H1 (cell line): ENCODE data around the gene POPDC2.

Experiments
- CTCF ChIP-seq, 3 experiments: IDR thresholded peaks; 1 replicate in 2 of 3; 2 replicates in 1 of 3; pipeline versions ENCODE4 v1.5.1 to v1.6.1; 2011; ENCODE audit warnings: low read length in 3 of 3, mild to moderate bottlenecking in 3 of 3, inconsistent platforms in 2 of 3, low read depth in 1 of 3, moderate library complexity in 1 of 3; ENCODE audit not compliant: insufficient read depth in 1 of 3; ENCODE audit errors: control extremely low read depth in 1 of 3
- EZH2 ChIP-seq: fragments of 200-600 bp; sonication (generic); IDR thresholded peaks from 2 replicates; pipeline ENCODE4 v1.7.1; 2012; ENCODE audit warnings: low read depth, mild to moderate bottlenecking, moderate library complexity, low read length, inconsistent platforms; ENCODE audit not compliant: severe bottlenecking
- GTF2F1 ChIP-seq: IDR thresholded peaks from 2 replicates; pipeline ENCODE4 v1.6.1; 2012; ENCODE audit warnings: low read depth, low read length, improper control_type of control experiment, borderline replicate concordance
- HDAC2 ChIP-seq, 2 experiments: fragments of 300-600 bp in 1 of 2; sonication (generic) in 1 of 2; IDR thresholded peaks; 2 replicates each; pipeline ENCODE4 v1.6.1; 2011 to 2012; ENCODE audit warnings: low read depth in 2 of 2, low read length in 2 of 2, mild to moderate bottlenecking in 2 of 2, moderate library complexity in 2 of 2, borderline replicate concordance in 1 of 2, inconsistent platforms in 1 of 2
- JUN ChIP-seq: IDR thresholded peaks from 2 replicates; pipeline ENCODE4 v1.6.1; 2011; ENCODE audit warnings: low read depth, mild to moderate bottlenecking, improper control_type of control experiment, low read length
- KDM1A ChIP-seq: fragments of 200-600, 300-600 bp; sonication (generic); IDR thresholded peaks from 2 replicates; pipeline ENCODE4 v1.7.1; 2016; ENCODE audit warnings: mild to moderate bottlenecking, low read length, borderline replicate concordance
- MAX ChIP-seq: IDR thresholded peaks from 2 replicates; pipeline ENCODE4 v1.6.1; 2012; ENCODE audit warnings: inconsistent platforms
- NRF1 ChIP-seq: IDR thresholded peaks from 2 replicates; pipeline ENCODE4 v1.6.1; 2011; ENCODE audit warnings: mild to moderate bottlenecking, low read depth, low read length, improper control_type of control experiment
- POLR2A ChIP-seq, 2 experiments: IDR thresholded peaks; 1 replicate in 1 of 2; 2 replicates in 1 of 2; pipeline ENCODE4 v1.6.1; 2011; ENCODE audit warnings: low read depth in 2 of 2, low read length in 2 of 2, mild to moderate bottlenecking in 2 of 2; ENCODE audit errors: control extremely low read depth in 1 of 2
- RFX5 ChIP-seq: IDR thresholded peaks from 2 replicates; pipeline ENCODE4 v1.6.1; 2011; ENCODE audit warnings: low read depth, low read length, improper control_type of control experiment, borderline replicate concordance
- SP1 ChIP-seq: IDR thresholded peaks from 2 replicates; pipeline ENCODE4 v1.6.1; 2011; ENCODE audit warnings: low read depth, low read length
- SRF ChIP-seq: IDR thresholded peaks from 2 replicates; pipeline ENCODE4 v1.6.1; 2011; ENCODE audit warnings: mild to moderate bottlenecking, low read depth, low read length, moderate library complexity
- TBP ChIP-seq: IDR thresholded peaks from 2 replicates; pipeline ENCODE4 v1.6.1; 2011; ENCODE audit warnings: low read depth, low read length, improper control_type of control experiment
- YY1 ChIP-seq: IDR thresholded peaks from 2 replicates; pipeline ENCODE4 v1.6.1; 2011; ENCODE audit warnings: low read depth, mild to moderate bottlenecking, low read length

- TF ChIP-seq GTF2F1: no peak
- no peak for TF ChIP-seq POLR2A (IDR thresholded peaks at IDR 0.05; ENCODE audit: control extremely low read depth in 1 of 2, low read depth in 2 of 2, low read length in 2 of 2)
- TF ChIP-seq KDM1A: no peak
- no peak for TF ChIP-seq CTCF (IDR thresholded peaks at IDR 0.05; ENCODE audit: control extremely low read depth in 1 of 3, insufficient read depth in 1 of 3, low read depth in 1 of 3, low read length in 3 of 3)
- TF ChIP-seq TBP: no peak
- no peak for TF ChIP-seq SP1
- TF ChIP-seq RFX5: no peak
- no peak for TF ChIP-seq HDAC2 (IDR thresholded peaks at IDR 0.05; ENCODE audit: borderline replicate concordance in 1 of 2, low read depth in 2 of 2, low read length in 2 of 2)
- TF ChIP-seq MAX: no peak
- TF ChIP-seq JUN: no peak
- TF ChIP-seq NRF1: no peak
- TF ChIP-seq SRF: no peak
- TF ChIP-seq EZH2: no peak
- no peak for TF ChIP-seq YY1
These were observed 34.8 kb downstream of the POPDC2 start for GRCh38 chr3:119625451-119626153.
